ENCODE data around the gene ACSM6.
"Not testable (repeated sequence)": the region's sequence is repeated elsewhere in the genome, so short reads cannot be mapped to it uniquely, and the experiment has no call there.

ACSM6 gene

GRCh38 chr10:95211606-95212279 is 17.7 kb downstream of the ACSM6 start:
- Histone ChIP-seq H3K4me1 (ENCODE audit: control insufficient read depth in 1 of 2, insufficient read depth in 2 of 2, low read length in 2 of 2) (no peaks in the 10 kb centered on the region), H3K27ac (ENCODE audit: low read depth, low read length) (no peak overlapping the region), H3K36me3 (ENCODE audit: control insufficient read depth in 1 of 2, insufficient read depth in 2 of 2, low read length in 2 of 2) (no peaks in the 10 kb centered on the region), H3K9ac (ENCODE audit: low read depth in 1 of 2, low read length in 2 of 2) (no peak overlapping the region), H3K4me3 (ENCODE audit: low read depth in 1 of 2, low read length in 2 of 2) (no peak overlapping the region), H3K9me3 (ENCODE audit: control insufficient read depth in 1 of 2, low read length in 2 of 2) (no peaks in the 10 kb centered on the region), H3K27me3 (ENCODE audit: control insufficient read depth in 1 of 2, insufficient read depth in 2 of 2, low read length in 2 of 2) (no peaks in the 10 kb centered on the region)

- no peak overlapping the region for H3K9ac ChIP-seq (ENCODE audit: low read depth in 1 of 2, low read length in 2 of 2)
- no peaks in the 10 kb centered on the region for H3K9me3 ChIP-seq (ENCODE audit: control insufficient read depth in 1 of 2, low read length in 2 of 2)
- H3K4me1 ChIP-seq (ENCODE audit: control insufficient read depth in 1 of 2, insufficient read depth in 2 of 2, low read length in 2 of 2) = no peaks in the 10 kb centered on the region
- H3K27ac ChIP-seq (ENCODE audit: low read depth, low read length) = no peak overlapping the region
- H3K36me3 ChIP-seq (ENCODE audit: control insufficient read depth in 1 of 2, insufficient read depth in 2 of 2, low read length in 2 of 2) = no peaks in the 10 kb centered on the region
- no peaks in the 10 kb centered on the region for H3K27me3 ChIP-seq (ENCODE audit: control insufficient read depth in 1 of 2, insufficient read depth in 2 of 2, low read length in 2 of 2)
- no peak overlapping the region for H3K4me3 ChIP-seq (ENCODE audit: low read depth in 1 of 2, low read length in 2 of 2)
Measured at GRCh38 chr10:95214369-95214768, 20.3 kb downstream of the ACSM6 start.

- Histone ChIP-seq H3K4me3 (ENCODE audit: low read depth in 1 of 2, low read length in 2 of 2) (no peak overlapping the region), H3K36me3 (ENCODE audit: control insufficient read depth in 1 of 2, insufficient read depth in 2 of 2, low read length in 2 of 2) (no peaks in the 10 kb centered on the region), H3K9ac (ENCODE audit: low read depth in 1 of 2, low read length in 2 of 2) (no peak overlapping the region), H3K4me1 (ENCODE audit: control insufficient read depth in 1 of 2, insufficient read depth in 2 of 2, low read length in 2 of 2) (no peaks in the 10 kb centered on the region), H3K9me3 (ENCODE audit: control insufficient read depth in 1 of 2, low read length in 2 of 2) (no peaks in the 10 kb centered on the region), H3K27me3 (ENCODE audit: control insufficient read depth in 1 of 2, insufficient read depth in 2 of 2, low read length in 2 of 2) (no peaks in the 10 kb centered on the region), H3K27ac (ENCODE audit: low read depth, low read length) (no peak overlapping the region)
Measured at GRCh38 chr10:95214793-95215192, 20.8 kb downstream of the ACSM6 start.

GRCh38 chr10:95217476-95217875 is 23.4 kb downstream of the ACSM6 start:
- Histone ChIP-seq H3K4me3 (ENCODE audit: low read depth in 1 of 2, low read length in 2 of 2) (no peak overlapping the region), H3K9me3 (ENCODE audit: control insufficient read depth in 1 of 2, low read length in 2 of 2) (no peaks in the 10 kb centered on the region), H3K9ac (ENCODE audit: low read depth in 1 of 2, low read length in 2 of 2) (no peak overlapping the region), H3K36me3 (ENCODE audit: control insufficient read depth in 1 of 2, insufficient read depth in 2 of 2, low read length in 2 of 2) (no peaks in the 10 kb centered on the region), H3K27me3 (ENCODE audit: control insufficient read depth in 1 of 2, insufficient read depth in 2 of 2, low read length in 2 of 2) (no peaks in the 10 kb centered on the region), H3K4me1 (ENCODE audit: control insufficient read depth in 1 of 2, insufficient read depth in 2 of 2, low read length in 2 of 2) (no peaks in the 10 kb centered on the region), H3K27ac (ENCODE audit: low read depth, low read length) (no peak overlapping the region)

GRCh38 chr10:95220539-95220938 is 26.5 kb downstream of the ACSM6 start:
- H3K4me3 ChIP-seq (ENCODE audit: low read depth in 1 of 2, low read length in 2 of 2) = no peak overlapping the region
- H3K36me3 ChIP-seq (ENCODE audit: control insufficient read depth in 1 of 2, insufficient read depth in 2 of 2, low read length in 2 of 2) = no peaks in the 10 kb centered on the region
- H3K4me1 ChIP-seq (ENCODE audit: control insufficient read depth in 1 of 2, insufficient read depth in 2 of 2, low read length in 2 of 2) = no peaks in the 10 kb centered on the region
- no peaks in the 10 kb centered on the region for H3K27me3 ChIP-seq (ENCODE audit: control insufficient read depth in 1 of 2, insufficient read depth in 2 of 2, low read length in 2 of 2)
- no peak overlapping the region for H3K9ac ChIP-seq (ENCODE audit: low read depth in 1 of 2, low read length in 2 of 2)
- no peak overlapping the region for H3K27ac ChIP-seq (ENCODE audit: low read depth, low read length)
- no peaks in the 10 kb centered on the region for H3K9me3 ChIP-seq (ENCODE audit: control insufficient read depth in 1 of 2, low read length in 2 of 2)

GRCh38 chr10:95221124-95221523 is 27.1 kb downstream of the ACSM6 start:
- Histone ChIP-seq H3K4me3 (ENCODE audit: low read depth in 1 of 2, low read length in 2 of 2) (no peak overlapping the region), H3K36me3 (ENCODE audit: control insufficient read depth in 1 of 2, insufficient read depth in 2 of 2, low read length in 2 of 2) (no peaks in the 10 kb centered on the region), H3K9ac (ENCODE audit: low read depth in 1 of 2, low read length in 2 of 2) (no peak overlapping the region), H3K4me1 (ENCODE audit: control insufficient read depth in 1 of 2, insufficient read depth in 2 of 2, low read length in 2 of 2) (no peaks in the 10 kb centered on the region), H3K9me3 (ENCODE audit: control insufficient read depth in 1 of 2, low read length in 2 of 2) (no peaks in the 10 kb centered on the region), H3K27ac (ENCODE audit: low read depth, low read length) (no peak overlapping the region), H3K27me3 (ENCODE audit: control insufficient read depth in 1 of 2, insufficient read depth in 2 of 2, low read length in 2 of 2) (no peaks in the 10 kb centered on the region)

- Histone ChIP-seq H3K9me3 (ENCODE audit: control insufficient read depth in 1 of 2, low read length in 2 of 2) (no peaks in the 10 kb centered on the region), H3K27me3 (ENCODE audit: control insufficient read depth in 1 of 2, insufficient read depth in 2 of 2, low read length in 2 of 2) (no peaks in the 10 kb centered on the region), H3K36me3 (ENCODE audit: control insufficient read depth in 1 of 2, insufficient read depth in 2 of 2, low read length in 2 of 2) (no peaks in the 10 kb centered on the region), H3K27ac (ENCODE audit: low read depth, low read length) (no peak overlapping the region), H3K9ac (ENCODE audit: low read depth in 1 of 2, low read length in 2 of 2) (no peak overlapping the region), H3K4me1 (ENCODE audit: control insufficient read depth in 1 of 2, insufficient read depth in 2 of 2, low read length in 2 of 2) (no peaks in the 10 kb centered on the region), H3K4me3 (ENCODE audit: low read depth in 1 of 2, low read length in 2 of 2) (no peak overlapping the region)
Measured at GRCh38 chr10:95225136-95225535, 31.1 kb downstream of the ACSM6 start.

- not testable (repeated sequence) for H3K4me1 ChIP-seq (ENCODE audit: control insufficient read depth in 1 of 2, insufficient read depth in 2 of 2, low read length in 2 of 2); H3K9me3 ChIP-seq (ENCODE audit: control insufficient read depth in 1 of 2, low read length in 2 of 2); H3K9ac ChIP-seq (ENCODE audit: low read depth in 1 of 2, low read length in 2 of 2); H3K27ac ChIP-seq (ENCODE audit: low read depth, low read length); H3K4me3 ChIP-seq (ENCODE audit: low read depth in 1 of 2, low read length in 2 of 2); H3K27me3 ChIP-seq (ENCODE audit: control insufficient read depth in 1 of 2, insufficient read depth in 2 of 2, low read length in 2 of 2)
- peaks cover 6 to 21% of the 10 kb centered on the region in 2 donors for H3K36me3 ChIP-seq (ENCODE audit: control insufficient read depth in 1 of 2, insufficient read depth in 2 of 2, low read length in 2 of 2)
Measured at GRCh38 chr10:95228934-95229723, 35.1 kb downstream of the ACSM6 start.

- peak overlapping the region; percentile 68 to 85 for H3K4me3 ChIP-seq (ENCODE audit: low read depth in 1 of 2, low read length in 2 of 2)
- no peak overlapping the region for H3K27ac ChIP-seq (ENCODE audit: low read depth, low read length)
Measured at GRCh38 chr10:95229724-95230627, 35.9 kb downstream of the ACSM6 start.

More at GRCh38 chr10:95229724-95230627, 35.9 kb downstream of the ACSM6 start:
- Histone ChIP-seq H3K36me3 (ENCODE audit: control insufficient read depth in 1 of 2, insufficient read depth in 2 of 2, low read length in 2 of 2) (peaks cover 6 to 28% of the 10 kb centered on the region in 2 donors), H3K4me1 (ENCODE audit: control insufficient read depth in 1 of 2, insufficient read depth in 2 of 2, low read length in 2 of 2) (no peaks in the 10 kb centered on the region), H3K27me3 (ENCODE audit: control insufficient read depth in 1 of 2, insufficient read depth in 2 of 2, low read length in 2 of 2) (no peaks in the 10 kb centered on the region), H3K9me3 (ENCODE audit: control insufficient read depth in 1 of 2, low read length in 2 of 2) (no peaks in the 10 kb centered on the region), H3K9ac (ENCODE audit: low read depth in 1 of 2, low read length in 2 of 2) (no peak overlapping the region)

All from duodenal mucosa (tissue), 2 donors.